Parathyroid adenoma (tissue), 2 donors: Measurements from ENCODE around the gene CCL13.
"Not testable (repeated sequence)": the region's sequence is repeated elsewhere in the genome, so short reads cannot be mapped to it uniquely, and the experiment has no call there.

Experiments
- H2AFZ ChIP-seq: fragments of 300-600 bp; sonication (generic); one replicate; pipeline ENCODE4 v1.7.0; 2017; ENCODE audit warnings: antibody characterized with exemption, mild to moderate bottlenecking
- H3K27ac ChIP-seq: fragments of 300-600 bp; sonication (generic); one replicate; pipeline ENCODE4 v1.7.0; 2017
- H3K27me3 ChIP-seq: fragments of 300-600 bp; sonication (generic); one replicate; pipeline ENCODE4 v1.7.0; 2017; ENCODE audit warnings: low read length; ENCODE audit not compliant: control insufficient read depth, insufficient read depth
- H3K36me3 ChIP-seq: fragments of 300-600 bp; sonication (generic); one replicate; pipeline ENCODE4 v1.7.0; 2017; ENCODE audit warnings: low read length; ENCODE audit not compliant: control insufficient read depth, insufficient read depth
- H3K4me1 ChIP-seq: fragments of 300-600 bp; sonication (generic); one replicate; pipeline ENCODE4 v1.7.0; 2017; ENCODE audit warnings: control low read depth
- H3K4me2 ChIP-seq: fragments of 300-600 bp; sonication (generic); one replicate; pipeline ENCODE4 v1.7.0; 2017; ENCODE audit warnings: low read length
- H3K4me3 ChIP-seq: fragments of 300-600 bp; sonication (generic); one replicate; pipeline ENCODE4 v1.7.0; 2017; ENCODE audit warnings: low read depth, low read length
- H3K79me2 ChIP-seq: fragments of 300-600 bp; sonication (generic); one replicate; pipeline ENCODE4 v1.7.0; 2017; ENCODE audit warnings: control low read depth
- H3K9ac ChIP-seq: fragments of 300-600 bp; sonication (generic); one replicate; pipeline ENCODE4 v1.7.0; 2017; ENCODE audit warnings: mild to moderate bottlenecking
- H3K9me3 ChIP-seq: fragments of 300-600 bp; sonication (generic); one replicate; pipeline ENCODE4 v1.7.0; 2017; ENCODE audit warnings: low read length; ENCODE audit not compliant: control insufficient read depth
- TF ChIP-seq, protein P1 (sequence below): fragments of 300-600 bp; sonication (generic); IDR thresholded peaks from one replicate; pipeline ENCODE4 v1.7.0; 2017; ENCODE audit warnings: antibody characterized with exemption, mild to moderate bottlenecking
- donor health status: primary hyperparathyroidism.

The CCL13 gene

GRCh38 chr17:34313164-34313563 is 43.1 kb upstream of the CCL13 start:
- Histone ChIP-seq H3K27ac (no peak overlapping the region), H3K27me3 (no peaks in the 10 kb centered on the region), H3K4me3 (no peak overlapping the region), H3K9ac (no peak overlapping the region), H3K36me3 (no peaks in the 10 kb centered on the region), H2AFZ (no peak overlapping the region), H3K9me3 (no peaks in the 10 kb centered on the region), H3K4me1 (no peaks in the 10 kb centered on the region), H3K79me2 (no peaks in the 10 kb centered on the region), H3K4me2 (no peak overlapping the region)
- TF ChIP-seq, protein P1, sequence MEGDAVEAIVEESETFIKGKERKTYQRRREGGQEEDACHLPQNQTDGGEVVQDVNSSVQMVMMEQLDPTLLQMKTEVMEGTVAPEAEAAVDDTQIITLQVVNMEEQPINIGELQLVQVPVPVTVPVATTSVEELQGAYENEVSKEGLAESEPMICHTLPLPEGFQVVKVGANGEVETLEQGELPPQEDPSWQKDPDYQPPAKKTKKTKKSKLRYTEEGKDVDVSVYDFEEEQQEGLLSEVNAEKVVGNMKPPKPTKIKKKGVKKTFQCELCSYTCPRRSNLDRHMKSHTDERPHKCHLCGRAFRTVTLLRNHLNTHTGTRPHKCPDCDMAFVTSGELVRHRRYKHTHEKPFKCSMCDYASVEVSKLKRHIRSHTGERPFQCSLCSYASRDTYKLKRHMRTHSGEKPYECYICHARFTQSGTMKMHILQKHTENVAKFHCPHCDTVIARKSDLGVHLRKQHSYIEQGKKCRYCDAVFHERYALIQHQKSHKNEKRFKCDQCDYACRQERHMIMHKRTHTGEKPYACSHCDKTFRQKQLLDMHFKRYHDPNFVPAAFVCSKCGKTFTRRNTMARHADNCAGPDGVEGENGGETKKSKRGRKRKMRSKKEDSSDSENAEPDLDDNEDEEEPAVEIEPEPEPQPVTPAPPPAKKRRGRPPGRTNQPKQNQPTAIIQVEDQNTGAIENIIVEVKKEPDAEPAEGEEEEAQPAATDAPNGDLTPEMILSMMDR: no peak

- Histone ChIP-seq H3K9ac (no peak overlapping the region), H3K79me2 (no peaks in the 10 kb centered on the region), H3K4me3 (no peak overlapping the region), H3K4me1 (no peaks in the 10 kb centered on the region), H3K27me3 (no peaks in the 10 kb centered on the region), H2AFZ (no peak overlapping the region), H3K36me3 (no peaks in the 10 kb centered on the region), H3K9me3 (no peaks in the 10 kb centered on the region), H3K4me2 (no peak overlapping the region), H3K27ac (peak overlapping the region; percentile 36)
- TF ChIP-seq, protein P1: no peak
Measured at GRCh38 chr17:34314279-34314678, 42.0 kb upstream of the CCL13 start.

DNA sequence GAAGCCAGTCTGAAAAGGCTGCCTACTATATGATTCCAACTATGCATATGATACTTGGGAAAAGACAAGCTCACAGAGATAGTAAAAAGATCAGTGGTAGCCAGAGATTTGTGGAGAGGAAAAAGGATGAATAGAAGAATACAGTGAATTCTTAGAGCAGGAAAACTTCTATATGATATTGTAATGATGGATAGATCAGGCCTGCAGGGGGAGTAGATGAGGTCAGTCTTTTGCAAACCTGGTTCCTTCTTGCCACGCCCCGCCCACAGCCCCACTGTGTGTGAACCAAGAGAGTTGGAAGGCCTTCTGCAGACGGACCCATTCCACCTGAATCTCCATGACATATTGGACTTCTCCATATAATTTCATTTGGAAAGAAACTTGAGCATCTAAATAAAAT is 37.8 kb upstream of the CCL13 start:
- H3K36me3 ChIP-seq: no peaks in the 10 kb centered on the region
- no peak overlapping the region for H3K4me3 ChIP-seq
- H3K27me3 ChIP-seq: no peaks in the 10 kb centered on the region
- H3K27ac ChIP-seq: no peak overlapping the region
- H3K4me2 ChIP-seq: no peak overlapping the region
- no peaks in the 10 kb centered on the region for H3K79me2 ChIP-seq
- no peaks in the 10 kb centered on the region for H3K9me3 ChIP-seq
- TF ChIP-seq, protein P1: no peak
- H3K9ac ChIP-seq: no peak overlapping the region
- no peak overlapping the region for H2AFZ ChIP-seq
- no peaks in the 10 kb centered on the region for H3K4me1 ChIP-seq

DNA sequence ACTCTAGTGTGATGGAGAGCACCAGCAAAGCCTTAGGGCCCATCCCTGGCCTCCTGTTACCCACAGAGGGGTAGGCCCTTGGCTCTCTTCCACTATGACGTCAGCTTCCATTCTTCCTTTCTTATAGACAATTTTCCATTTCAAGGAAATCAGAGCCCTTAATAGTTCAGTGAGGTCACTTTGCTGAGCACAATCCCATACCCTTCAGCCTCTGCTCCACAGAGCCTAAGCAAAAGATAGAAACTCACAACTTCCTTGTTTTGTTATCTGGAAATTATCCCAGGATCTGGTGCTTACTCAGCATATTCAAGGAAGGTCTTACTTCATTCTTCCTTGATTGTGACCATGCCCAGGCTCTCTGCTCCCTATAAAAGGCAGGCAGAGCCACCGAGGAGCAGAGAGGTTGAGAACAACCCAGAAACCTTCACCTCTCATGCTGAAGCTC is 37.2 kb upstream of the CCL13 start, which contains the start of gene CCL8:
CCL8 (plus strand) TSS at position 397 of the 445 bp plus-strand sequence. CDS start 67 bp downstream, outside the sequence.
- Histone ChIP-seq H3K79me2 (no peaks in the 10 kb centered on the region), H3K9ac (no peak within 1 kb of the TSS), H3K27me3 (no peaks in the 10 kb centered on the region), H2AFZ (no peak within 1 kb of the TSS), H3K4me2 (no peak within 1 kb of the TSS), H3K4me1 (no peaks in the 10 kb centered on the region), H3K9me3 (no peaks in the 10 kb centered on the region), H3K4me3 (no peak within 1 kb of the TSS), H3K36me3 (no peaks in the 10 kb centered on the region), H3K27ac (no peak within 1 kb of the TSS)
- TF ChIP-seq, protein P1: no peak

DNA sequence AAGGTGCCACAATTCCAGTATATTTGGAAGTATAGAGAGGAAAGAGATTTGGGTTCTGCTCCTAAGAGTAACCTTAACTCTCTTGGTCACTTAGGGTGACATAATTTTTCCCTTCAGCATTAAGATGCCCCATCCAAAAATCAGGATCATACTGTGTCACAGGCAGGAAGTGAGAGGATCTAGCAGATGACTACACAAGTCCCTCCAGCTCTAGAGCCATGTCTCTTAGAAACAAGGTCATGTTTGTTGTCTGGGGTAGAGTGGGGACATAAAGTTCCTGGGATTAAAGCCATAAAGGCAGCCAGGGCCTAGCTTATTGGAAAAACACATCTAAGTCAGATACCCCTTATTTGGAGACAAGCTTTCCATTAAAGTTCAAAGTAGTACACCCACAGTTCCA is 34.3 kb upstream of the CCL13 start:
- Histone ChIP-seq H3K4me2 (no peak overlapping the region), H3K27ac (no peak overlapping the region), H3K4me3 (no peak overlapping the region), H3K79me2 (no peaks in the 10 kb centered on the region), H3K27me3 (no peaks in the 10 kb centered on the region), H2AFZ (no peak overlapping the region), H3K36me3 (no peaks in the 10 kb centered on the region), H3K9ac (no peak overlapping the region), H3K4me1 (no peaks in the 10 kb centered on the region), H3K9me3 (no peaks in the 10 kb centered on the region)
- TF ChIP-seq, protein P1: no peak

DNA sequence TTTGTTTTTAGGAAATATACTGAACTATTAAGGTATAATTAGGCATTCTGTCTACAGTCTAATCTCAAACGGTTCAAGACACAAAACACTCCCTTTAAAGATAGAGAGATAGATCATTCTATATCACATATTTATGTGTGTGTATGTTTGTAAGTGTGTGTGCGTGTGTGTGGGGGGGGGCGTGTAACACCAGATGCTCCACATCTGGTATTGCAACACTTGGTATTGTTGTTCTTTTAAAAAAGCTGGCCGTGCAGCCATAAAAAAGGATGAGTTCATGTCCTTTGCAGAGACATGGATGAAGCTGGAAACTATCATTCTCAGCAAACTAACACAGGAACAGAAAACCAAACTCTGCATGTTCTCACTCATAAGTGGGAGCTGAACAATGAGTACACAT is 28.7 kb upstream of the CCL13 start:
- H3K27ac ChIP-seq, H3K9ac ChIP-seq, H3K4me1 ChIP-seq, H3K9me3 ChIP-seq, H3K79me2 ChIP-seq, H3K4me2 ChIP-seq, H2AFZ ChIP-seq, H3K4me3 ChIP-seq, H3K36me3 ChIP-seq, H3K27me3 ChIP-seq: not testable (repeated sequence)
